ENCODE data around the gene AOPEP. TPM values are rescaled to one million over a fixed set of nuclear protein-coding genes. Genes with fewer than 3 reads are reported as not detected.
"Not testable (repeated sequence)": the region's sequence is repeated elsewhere in the genome, so short reads cannot be mapped to it uniquely, and the experiment has no call there.

Gene AOPEP
- total and polyA plus RNA-seq, 7 donors: 28.0 to 490 (median 184) TPM

GRCh38 chr9:94847486-94847885, 121.0 kb downstream of the AOPEP start:
- no peak for TF ChIP-seq CTCF (IDR thresholded peaks at IDR 0.05)
- TF ChIP-seq EP300 (IDR thresholded peaks at IDR 0.05): no peak
- TF ChIP-seq POLR2A (IDR thresholded peaks at IDR 0.05): no peak
- no peak for TF ChIP-seq POLR2AphosphoS5 (IDR thresholded peaks at IDR 0.05)
- H3K4me1 ChIP-seq: no peaks in the 10 kb centered on the region
- H3K9me3 ChIP-seq: no peaks in the 10 kb centered on the region
- peak overlapping the region in 1 of 4 donors; percentile 9 for H3K27ac ChIP-seq
- H3K4me3 ChIP-seq: no peak overlapping the region
- no peaks in the 10 kb centered on the region for H3K27me3 ChIP-seq
- whole genome bisulfite sequencing, 2 donors: 70 to 76% methylated on average over 3 of the region's 3 CpGs
- no peaks in the 10 kb centered on the region for H3K36me3 ChIP-seq
- intact Hi-C loops (cut with DNase I): no loop called here
- no peak for DNase-seq

GRCh38 chr9:94848791-94849190, 122.3 kb downstream of the AOPEP start:
- intact Hi-C loops (cut with DNase I); H3K36me3 ChIP-seq; H3K4me1 ChIP-seq; H3K27ac ChIP-seq; H3K4me3 ChIP-seq; H3K9me3 ChIP-seq; H3K27me3 ChIP-seq; DNase-seq: not testable (repeated sequence)
- 94 to 95% methylated on average over 10 of the region's 10 CpGs for WGBS, 2 donors

- WGBS, 2 donors: 92 to 96% methylated on average over 14 of the region's 14 CpGs
- no peaks in the 10 kb centered on the region for H3K9me3 ChIP-seq
Observed at GRCh38 chr9:94850540-94851434, 124.3 kb downstream of the AOPEP start.

GRCh38 chr9:94851467-94851866, 125.0 kb downstream of the AOPEP start:
- intact Hi-C loops (cut with DNase I): no loop called here
- TF ChIP-seq POLR2AphosphoS5 (IDR thresholded peaks at IDR 0.05): no peak
- Histone ChIP-seq H3K9me3 (no peaks in the 10 kb centered on the region), H3K27me3 (no peaks in the 10 kb centered on the region), H3K36me3 (no peaks in the 10 kb centered on the region), H3K4me3 (no peak overlapping the region), H3K27ac (no peak overlapping the region), H3K4me1 (no peaks in the 10 kb centered on the region)
- 96 to 99% methylated on average over 4 of the region's 4 CpGs for WGBS, 2 donors
- no peak for DNase-seq

More at GRCh38 chr9:94850540-94851434, 124.3 kb downstream of the AOPEP start:
- Histone ChIP-seq H3K4me3 (no peak overlapping the region), H3K4me1 (no peaks in the 10 kb centered on the region), H3K27ac (no peak overlapping the region), H3K36me3 (no peaks in the 10 kb centered on the region), H3K27me3 (no peaks in the 10 kb centered on the region)
- no peak for DNase-seq
- no peak for TF ChIP-seq POLR2AphosphoS5 (IDR thresholded peaks at IDR 0.05)
- TF ChIP-seq CTCF (IDR thresholded peaks at IDR 0.05): no peak
- TF ChIP-seq EP300 (IDR thresholded peaks at IDR 0.05): no peak
- no peak for TF ChIP-seq POLR2A (IDR thresholded peaks at IDR 0.05)
- intact Hi-C loops (cut with DNase I): no loop called here

- H3K27ac ChIP-seq: no peak overlapping the region
- H3K36me3 ChIP-seq: no peaks in the 10 kb centered on the region
- DNase-seq: no peak
- no peak for TF ChIP-seq EP300 (IDR thresholded peaks at IDR 0.05)
- TF ChIP-seq POLR2A (IDR thresholded peaks at IDR 0.05): no peak
- no peak for TF ChIP-seq CTCF (IDR thresholded peaks at IDR 0.05)
- no peak for TF ChIP-seq POLR2AphosphoS5 (IDR thresholded peaks at IDR 0.05)
- no peaks in the 10 kb centered on the region for H3K9me3 ChIP-seq
- H3K4me1 ChIP-seq: no peaks in the 10 kb centered on the region
- H3K27me3 ChIP-seq: no peaks in the 10 kb centered on the region
- intact Hi-C loops (cut with DNase I): no loop called here
- 96% methylated on average over 5 of the region's 5 CpGs for WGBS, 2 donors
- no peak overlapping the region for H3K4me3 ChIP-seq
Observed at GRCh38 chr9:94851892-94852291, 125.4 kb downstream of the AOPEP start.

All from sigmoid colon (tissue), 7 donors.